MCF 10A (cell line): ENCODE results near the gene ZNF710. TPM values are rescaled to one million over a fixed set of nuclear protein-coding genes. Genes with fewer than 3 reads are reported as not detected.
"Not testable (repeated sequence)": the region's sequence is repeated elsewhere in the genome, so short reads cannot be mapped to it uniquely, and the experiment has no call there.

Experiments
- BruUV-seq: library from RNA; stranded (reverse); fragments of 400-500 nt; replicated peaks from 2 replicates; lab custom pipeline; 2021; lab: Mats Ljungman, UMichigan
- CTCF ChIA-PET: fragments of 300-600 bp; sonication (Branson Sonifier 250); formaldehyde crosslinking; extraction: SDS; loops from one replicate; lab custom pipeline; 2021; ENCODE audit warnings: antibody characterized with exemption, inconsistent platforms; lab: Yijun Ruan, JAX
- POLR2A ChIA-PET: fragments of 300-600, 350-650 bp; sonication (Branson Sonifier 250); formaldehyde crosslinking; extraction: SDS; loops from one replicate; lab custom pipeline; 2020; ENCODE audit warnings: antibody characterized with exemption, inconsistent platforms; lab: Yijun Ruan, JAX
- DNase-seq: peaks from one replicate; pipeline ENCODE4 v3.0.0-alpha.2; 2018; ENCODE audit not compliant: unreplicated experiment
- H3K27ac Mint-ChIP-seq: one replicate; pipeline ENCODE4 v1.8.0; 2022; ENCODE audit warnings: mild to moderate bottlenecking, low read depth, mixed read lengths; ENCODE audit not compliant: unreplicated experiment
- H3K27me3 Mint-ChIP-seq: one replicate; pipeline ENCODE4 v1.8.0; 2022; ENCODE audit warnings: mixed read lengths; ENCODE audit not compliant: insufficient read depth, unreplicated experiment
- H3K36me3 Mint-ChIP-seq: one replicate; pipeline ENCODE4 v1.8.0; 2022; ENCODE audit warnings: mild to moderate bottlenecking, moderate library complexity, mixed read lengths; ENCODE audit not compliant: insufficient read depth, unreplicated experiment
- H3K4me1 Mint-ChIP-seq: one replicate; pipeline ENCODE4 v1.8.0; 2022; ENCODE audit warnings: mixed read lengths; ENCODE audit not compliant: insufficient read depth, unreplicated experiment
- H3K4me3 Mint-ChIP-seq: one replicate; pipeline ENCODE4 v1.8.0; 2022; ENCODE audit warnings: mild to moderate bottlenecking, moderate library complexity, mixed read lengths; ENCODE audit not compliant: unreplicated experiment
- H3K9me3 Mint-ChIP-seq: one replicate; pipeline ENCODE4 v1.8.0; 2022; ENCODE audit warnings: mixed read lengths; ENCODE audit not compliant: unreplicated experiment
- CTCF ChIP-seq: fragments of 200-600 bp; IDR thresholded peaks from one replicate; pipeline ENCODE4 v1.8.0; 2022; ENCODE audit warnings: antibody characterized with exemption, mild to moderate bottlenecking; ENCODE audit not compliant: unreplicated experiment
- intact Hi-C: fragments of 100-400 bp; cut with micrococcal nuclease; formaldehyde crosslinking; loops from 2 replicates; pipeline ENCODE4 v1.14.1; 2022
- total RNA-seq: library from RNA; stranded (reverse); gene quantifications from 2 replicates; pipeline ENCODE4 v1.2.3, GENCODE V29; 2022

Gene ZNF710
- total RNA-seq, 1 experiment from 2014 or later, result 27.3 TPM

GRCh38 chr15:90067953-90068606 is 67.0 kb downstream of the ZNF710 start:
- H3K4me3 Mint-ChIP-seq, result no peak overlapping the region
- ChIA-PET POLR2A (no interaction called here), CTCF (interaction anchor here (0.8 kb wide), 1 partner anchor 169 kb away, joined by 3 read pairs; no protein-coding TSS in a partner anchor)
- no peaks in the 10 kb centered on the region for H3K27me3 Mint-ChIP-seq
- no peak for DNase-seq
- H3K9me3 Mint-ChIP-seq, result no peaks in the 10 kb centered on the region
- TF ChIP-seq CTCF, result no peak
- no peak overlapping the region for H3K27ac Mint-ChIP-seq
- H3K36me3 Mint-ChIP-seq, result peaks cover 41% of the 10 kb centered on the region
- intact Hi-C loops, result no loop called here
- BruUV-seq, result no TSS peak
- no peaks in the 10 kb centered on the region for H3K4me1 Mint-ChIP-seq

- not testable (repeated sequence) for H3K27ac Mint-ChIP-seq, DNase-seq, H3K4me1 Mint-ChIP-seq, BruUV-seq, H3K4me3 Mint-ChIP-seq, H3K27me3 Mint-ChIP-seq, H3K9me3 Mint-ChIP-seq
- ChIA-PET CTCF (interaction anchor here (0.6 to 4.3 kb wide), 23 partner anchors 11 to 612 kb away, joined by 3 to 54 read pairs (median 4); no protein-coding TSS in a partner anchor), POLR2A (interaction anchor here (0.6 to 2.1 kb wide), 5 partner anchors 8 to 176 kb away, joined by 3 to 8 read pairs (median 3); partner anchors contain the start of genes AP3S2 and ARPIN)
- peaks cover 37% of the 10 kb centered on the region for H3K36me3 Mint-ChIP-seq
- intact Hi-C loops, result loop anchor here (1.0 to 5.0 kb wide), 5 partner anchors 66 to 176 kb away; partner anchors contain the start of genes ARPIN and ZNF710
Measured at GRCh38 chr15:90070623-90071022, 69.5 kb downstream of the ZNF710 start.

- intact Hi-C loops, result loop anchor here (1.0 to 5.0 kb wide), 5 partner anchors 67 to 177 kb away; partner anchors contain the start of genes ARPIN and ZNF710
- TF ChIP-seq CTCF, result peak; percentile 77
- Mint-ChIP-seq H3K36me3 (peaks cover 41% of the 10 kb centered on the region), H3K9me3 (no peaks in the 10 kb centered on the region), H3K27ac (no peak overlapping the region), H3K27me3 (no peaks in the 10 kb centered on the region), H3K4me1 (peaks cover 5% of the 10 kb centered on the region), H3K4me3 (no peak overlapping the region)
- ChIA-PET POLR2A (interaction anchor here (1.0 to 2.1 kb wide), 3 partner anchors 37 to 177 kb away, joined by 3 to 8 read pairs (median 5); partner anchors contain the start of genes AP3S2 and ARPIN), CTCF (interaction anchor here (0.6 to 4.3 kb wide), 28 partner anchors 8 to 767 kb away, joined by 3 to 54 read pairs (median 4); partner anchors contain the start of gene AP3S2)
- peak; percentile 85 for DNase-seq
- BruUV-seq, result no TSS peak
Measured at GRCh38 chr15:90071220-90071807, 70.2 kb downstream of the ZNF710 start.

GRCh38 chr15:90072978-90073640 is 72.0 kb downstream of the ZNF710 start:
- H3K9me3 Mint-ChIP-seq, result no peaks in the 10 kb centered on the region
- CTCF ChIA-PET, result interaction anchor here (0.6 to 4.3 kb wide), 4 partner anchors 141 to 715 kb away, joined by 3 to 54 read pairs (median 3); no protein-coding TSS in a partner anchor
- POLR2A ChIA-PET, result interaction anchor here (0.6 kb wide), 1 partner anchor 488 kb away, joined by 3 read pairs; no protein-coding TSS in a partner anchor
- TF ChIP-seq CTCF, result no peak
- H3K27ac Mint-ChIP-seq, result no peak overlapping the region
- H3K36me3 Mint-ChIP-seq, result peaks cover 43% of the 10 kb centered on the region
- no TSS peak for BruUV-seq
- H3K4me3 Mint-ChIP-seq, result no peak overlapping the region
- no peaks in the 10 kb centered on the region for H3K27me3 Mint-ChIP-seq
- no peak for DNase-seq
- intact Hi-C loops, result loop anchor here (5.0 kb wide), 1 partner anchor 161 kb away; the partner anchor contains the start of gene ARPIN
- H3K4me1 Mint-ChIP-seq, result peaks cover 5% of the 10 kb centered on the region
